T-helper 1 cell treated with Interleukin-12 subunit alpha and Interleukin-12 subunit beta and Interleukin-4 antibody, amounts not matched to agents 30 μg/mL and 1 μg/mL, for 36 hours (primary cell): Measurements from ENCODE around the gene FAM216A.
A peak's percentile ranks its signal among the peaks of the same experiment; 100 is the strongest.
"Not testable (repeated sequence)": the region's sequence is repeated elsewhere in the genome, so short reads cannot be mapped to it uniquely, and the experiment has no call there.

ENCODE experiments used
- H3K27ac Mint-ChIP-seq: one replicate; pipeline ENCODE4 v1.8.0; 2021; ENCODE audit warnings: mild to moderate bottlenecking, mixed read lengths
- H3K27me3 Mint-ChIP-seq: one replicate; pipeline ENCODE4 v1.8.0; 2021; ENCODE audit warnings: low read depth, mixed read lengths
- H3K36me3 Mint-ChIP-seq: one replicate; pipeline ENCODE4 v1.8.0; 2021; ENCODE audit warnings: low read depth, mixed read lengths
- H3K4me1 Mint-ChIP-seq: one replicate; pipeline ENCODE4 v1.8.0; 2021; ENCODE audit warnings: low read depth, mixed read lengths
- H3K4me3 Mint-ChIP-seq: one replicate; pipeline ENCODE4 v1.8.0; 2021; ENCODE audit warnings: mild to moderate bottlenecking, moderate library complexity, mixed read lengths
- H3K9me3 Mint-ChIP-seq: one replicate; pipeline ENCODE4 v1.8.0; 2021; ENCODE audit warnings: mixed read lengths

FAM216A gene

DNA sequence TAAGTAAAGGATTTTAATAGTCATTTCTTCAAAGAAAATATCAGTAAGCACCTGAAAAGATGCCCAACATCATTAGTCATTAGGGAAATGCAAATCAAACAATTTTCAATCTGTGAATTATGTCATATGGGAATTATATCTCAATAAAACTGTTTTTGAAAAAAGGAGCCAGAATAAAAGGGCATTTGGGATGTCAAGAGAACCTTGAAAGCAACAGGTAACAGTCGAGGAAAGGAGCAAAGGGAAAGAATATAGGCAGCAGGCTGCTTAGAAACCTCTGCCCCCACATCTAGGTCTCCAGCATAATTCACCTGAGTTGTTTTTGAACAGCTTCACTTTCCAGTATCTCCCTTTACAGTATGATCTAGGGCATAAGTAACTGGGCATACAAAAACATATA is 45.7 kb downstream of the FAM216A start:
- H3K27me3 Mint-ChIP-seq: peaks cover 14% of the 10 kb centered on the region
- no peaks in the 10 kb centered on the region for H3K36me3 Mint-ChIP-seq
- no peak overlapping the region for H3K4me3 Mint-ChIP-seq
- H3K27ac Mint-ChIP-seq: no peak overlapping the region
- peaks cover 2% of the 10 kb centered on the region for H3K4me1 Mint-ChIP-seq
- no peaks in the 10 kb centered on the region for H3K9me3 Mint-ChIP-seq

DNA sequence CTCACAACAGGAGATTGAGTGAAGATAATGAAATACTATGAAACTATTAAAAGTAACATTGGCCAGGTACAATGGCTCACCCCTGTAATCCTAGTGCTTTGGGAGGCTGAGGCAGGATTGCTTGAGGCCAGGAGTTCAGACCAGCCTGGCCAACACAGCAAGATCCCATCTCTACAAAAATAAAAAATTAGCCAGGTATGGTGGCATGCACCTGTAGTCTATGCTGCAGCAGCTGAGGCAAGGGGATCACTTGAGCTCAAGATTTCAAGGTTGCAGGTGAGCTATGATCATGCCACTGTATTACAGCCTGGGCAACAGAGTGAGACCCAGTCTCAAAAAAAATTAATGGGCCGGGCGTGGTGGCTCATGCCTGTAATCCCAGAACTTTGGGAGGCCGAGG is 48.4 kb downstream of the FAM216A start:
- Mint-ChIP-seq H3K27me3 (peaks cover 10% of the 10 kb centered on the region), H3K4me3 (no peak overlapping the region), H3K27ac (no peak overlapping the region), H3K36me3 (no peaks in the 10 kb centered on the region), H3K9me3 (no peaks in the 10 kb centered on the region), H3K4me1 (peaks cover 2% of the 10 kb centered on the region)

DNA sequence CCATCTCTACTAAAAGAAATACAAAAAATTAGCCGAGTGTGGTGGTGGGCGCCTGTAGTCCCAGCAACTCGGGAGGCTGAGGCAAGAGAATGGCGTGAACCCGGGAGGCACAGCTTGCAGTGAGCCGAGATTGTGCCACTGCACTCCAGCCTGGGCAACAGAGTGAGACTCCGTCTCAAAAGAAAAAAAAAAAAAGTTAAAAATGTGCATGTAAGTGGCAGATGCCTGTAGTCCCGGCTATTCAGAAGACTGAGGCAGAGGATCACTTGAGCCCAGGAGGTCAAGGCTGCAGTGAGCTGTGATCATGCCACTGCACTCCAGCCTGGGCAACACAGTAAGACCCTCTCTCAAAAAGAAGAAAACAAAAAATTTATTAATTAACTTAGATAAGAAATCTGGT is 49.4 kb downstream of the FAM216A start:
- peaks cover 10% of the 10 kb centered on the region for H3K27me3 Mint-ChIP-seq

DNA sequence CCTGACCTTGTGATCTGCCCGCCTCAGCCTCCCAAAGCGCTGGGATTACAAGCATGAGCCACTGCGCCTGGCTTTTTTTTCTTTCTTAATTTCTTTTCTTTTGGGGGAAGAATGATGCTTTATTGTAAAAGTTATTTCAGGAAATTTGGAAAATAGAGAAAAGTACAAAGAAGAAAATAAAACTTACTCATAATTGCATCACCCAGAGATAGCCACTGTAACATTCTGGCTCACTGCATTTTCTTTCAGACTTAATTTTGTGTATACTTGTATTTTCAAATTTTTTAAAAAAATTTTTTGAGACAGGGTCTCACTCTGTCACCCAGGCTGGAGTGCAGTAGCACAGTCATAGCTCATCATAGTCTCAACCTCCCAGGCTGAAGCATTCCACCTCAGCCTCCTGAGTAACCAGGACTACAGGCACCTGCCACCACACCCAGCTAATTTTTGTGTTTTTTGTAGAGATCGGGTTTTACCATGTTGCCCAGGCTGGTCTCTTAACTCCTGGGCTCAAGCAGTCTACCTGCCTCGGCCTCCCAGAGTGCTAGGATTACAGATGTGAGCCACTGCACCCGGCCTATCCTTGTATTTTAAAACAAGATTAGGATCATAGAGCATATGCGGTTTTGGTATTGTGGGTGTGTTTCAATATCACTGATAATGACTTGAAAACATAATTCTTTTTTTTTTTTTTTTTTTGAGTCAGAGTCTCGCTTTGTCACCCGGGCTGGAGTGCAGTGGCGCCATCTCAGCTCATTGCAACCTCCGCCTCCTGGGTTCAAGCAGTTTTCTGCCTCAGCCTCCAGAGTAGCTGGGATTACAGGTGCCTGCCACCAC is 52.4 kb downstream of the FAM216A start:
- not testable (repeated sequence) for H3K36me3 Mint-ChIP-seq, H3K9me3 Mint-ChIP-seq, H3K4me3 Mint-ChIP-seq, H3K27me3 Mint-ChIP-seq, H3K4me1 Mint-ChIP-seq, H3K27ac Mint-ChIP-seq

More for the DNA sequence above, 49.4 kb downstream of the FAM216A start:
- not testable (repeated sequence) for H3K27ac Mint-ChIP-seq, H3K4me1 Mint-ChIP-seq, H3K36me3 Mint-ChIP-seq, H3K9me3 Mint-ChIP-seq, H3K4me3 Mint-ChIP-seq

DNA sequence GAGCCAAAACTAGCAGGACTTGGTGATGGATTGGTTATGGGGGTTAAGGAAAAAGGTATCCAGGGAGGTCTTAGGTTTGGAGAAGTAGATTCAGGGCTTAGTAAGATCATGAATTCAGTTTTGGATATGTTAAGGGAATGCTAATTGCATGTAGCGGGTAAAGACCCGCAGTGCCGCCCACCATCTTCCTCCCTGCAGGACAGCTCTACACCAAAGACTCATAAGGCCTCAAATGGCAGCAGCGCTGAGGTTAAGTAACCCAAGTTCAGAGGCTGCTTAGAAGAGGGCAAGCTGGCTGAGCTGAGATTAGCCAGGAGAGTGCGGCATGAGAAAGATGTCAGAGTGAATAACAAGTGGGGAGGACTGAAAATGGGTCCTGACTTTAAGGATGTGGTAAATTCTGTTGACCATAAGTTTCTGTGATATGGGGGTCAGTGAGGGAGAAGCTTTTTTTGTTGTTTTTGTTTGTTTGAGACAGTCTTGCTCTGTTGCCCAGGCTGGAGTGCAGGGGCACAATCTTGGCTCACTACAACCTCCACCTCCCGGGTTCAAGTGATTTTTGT is 59.7 kb downstream of the FAM216A start:
- Mint-ChIP-seq H3K27me3 (no peaks in the 10 kb centered on the region), H3K4me3 (no peak overlapping the region)

DNA sequence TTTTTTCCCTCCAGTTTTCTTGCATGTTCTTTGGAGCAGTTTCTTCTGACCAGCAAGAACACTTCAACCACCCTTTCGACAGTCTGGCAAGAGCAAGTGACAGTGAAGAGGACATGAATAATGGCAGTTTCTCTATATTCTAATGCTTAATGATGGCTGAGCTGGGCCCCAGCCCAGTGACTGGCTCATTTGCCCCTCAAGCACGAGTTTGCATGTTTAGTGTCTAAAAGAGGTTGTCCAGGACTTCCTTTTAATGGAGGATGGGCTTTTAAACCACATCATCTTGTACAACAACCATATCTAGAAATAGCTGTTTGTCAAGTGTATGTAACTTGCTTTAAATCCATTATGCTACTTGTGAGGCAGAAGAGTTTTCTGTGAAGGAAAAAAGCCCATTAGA is 61.9 kb downstream of the FAM216A start:
- H3K27me3 Mint-ChIP-seq: no peaks in the 10 kb centered on the region
- H3K9me3 Mint-ChIP-seq: no peaks in the 10 kb centered on the region
- H3K4me3 Mint-ChIP-seq: no peak overlapping the region
- peaks cover 31% of the 10 kb centered on the region for H3K36me3 Mint-ChIP-seq
- H3K27ac Mint-ChIP-seq: no peak overlapping the region
- peaks cover 22% of the 10 kb centered on the region for H3K4me1 Mint-ChIP-seq

More for the DNA sequence above, 59.7 kb downstream of the FAM216A start:
- Mint-ChIP-seq H3K36me3 (peaks cover 22% of the 10 kb centered on the region), H3K27ac (no peak overlapping the region), H3K4me1 (peaks cover 14% of the 10 kb centered on the region), H3K9me3 (no peaks in the 10 kb centered on the region)

DNA sequence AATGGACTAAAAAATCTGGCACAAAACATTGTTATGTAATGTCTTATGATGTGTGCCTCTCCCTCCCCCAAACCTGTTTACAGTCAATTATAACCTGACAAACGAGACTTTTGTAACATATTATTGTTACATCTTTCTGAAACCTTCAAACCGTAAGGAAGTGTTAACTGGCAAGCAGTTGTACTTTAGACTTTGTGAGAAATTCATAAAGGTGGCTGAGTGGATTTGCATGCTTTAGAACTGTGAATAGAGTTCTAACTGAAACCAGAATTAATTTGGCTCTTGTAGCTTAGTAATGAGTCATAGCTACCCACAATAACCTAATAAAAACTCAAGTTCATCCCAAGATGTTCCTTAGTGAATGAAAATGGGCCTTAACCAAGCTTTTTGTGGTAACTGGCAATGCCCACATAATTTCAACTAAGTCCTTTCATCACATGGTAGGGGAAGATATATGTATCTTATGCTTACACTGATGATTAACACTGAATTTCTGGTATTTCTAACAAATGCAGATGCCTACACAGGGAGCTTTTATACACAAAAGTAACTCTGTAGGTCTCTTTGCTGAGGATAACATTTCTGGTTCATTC is 63.2 kb downstream of the FAM216A start:
- H3K4me1 Mint-ChIP-seq: peaks cover 22% of the 10 kb centered on the region
- peaks cover 37% of the 10 kb centered on the region for H3K36me3 Mint-ChIP-seq
- no peaks in the 10 kb centered on the region for H3K27me3 Mint-ChIP-seq
- H3K4me3 Mint-ChIP-seq: no peak overlapping the region
- H3K9me3 Mint-ChIP-seq: no peaks in the 10 kb centered on the region
- peak overlapping the region; percentile 49 for H3K27ac Mint-ChIP-seq

DNA sequence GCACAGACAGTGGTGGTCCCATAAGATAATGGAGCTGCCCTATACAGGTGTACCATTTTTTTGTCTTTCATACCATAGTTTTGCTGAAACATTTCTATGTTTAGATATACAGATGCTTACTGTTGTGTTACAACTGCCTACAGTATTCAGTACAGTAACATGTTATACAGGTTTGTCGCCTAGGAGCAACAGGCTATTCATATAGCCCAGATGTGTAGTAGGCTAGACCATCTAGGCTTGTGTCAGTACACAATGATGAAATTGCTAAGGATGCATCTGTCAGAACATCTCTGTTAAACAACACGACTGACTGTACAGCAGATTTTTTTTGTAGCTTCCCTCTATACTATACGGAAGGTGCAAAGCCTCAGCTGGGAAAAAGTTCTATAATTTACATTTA is 64.0 kb downstream of the FAM216A start:
- peaks cover 22% of the 10 kb centered on the region for H3K4me1 Mint-ChIP-seq
- no peaks in the 10 kb centered on the region for H3K27me3 Mint-ChIP-seq
- H3K36me3 Mint-ChIP-seq: peaks cover 42% of the 10 kb centered on the region
- no peak overlapping the region for H3K27ac Mint-ChIP-seq
- H3K9me3 Mint-ChIP-seq: no peaks in the 10 kb centered on the region
- H3K4me3 Mint-ChIP-seq: no peak overlapping the region

DNA sequence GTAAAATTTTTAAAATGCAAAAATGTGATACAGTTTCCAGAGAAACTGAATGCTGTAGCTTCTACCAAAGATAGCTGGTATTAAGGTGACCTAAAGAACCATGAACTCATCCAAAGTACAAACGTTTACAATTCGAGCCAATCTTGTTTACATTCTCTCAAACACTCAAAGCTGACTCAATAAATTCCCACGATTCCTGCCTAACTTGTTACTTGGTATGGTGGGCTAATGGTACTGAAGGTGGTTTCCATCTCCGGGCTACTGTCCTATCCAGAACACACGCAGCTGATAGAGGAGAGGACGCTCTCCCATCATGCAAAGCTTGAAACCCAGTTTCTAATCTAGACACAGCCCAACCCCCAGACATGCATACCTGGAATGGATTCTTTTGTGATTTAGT is 65.0 kb downstream of the FAM216A start:
- H3K9me3 Mint-ChIP-seq: no peaks in the 10 kb centered on the region
- peaks cover 17% of the 10 kb centered on the region for H3K4me1 Mint-ChIP-seq
- H3K27ac Mint-ChIP-seq: no peak overlapping the region
- H3K27me3 Mint-ChIP-seq: no peaks in the 10 kb centered on the region
- no peak overlapping the region for H3K4me3 Mint-ChIP-seq
- H3K36me3 Mint-ChIP-seq: peaks cover 44% of the 10 kb centered on the region

DNA sequence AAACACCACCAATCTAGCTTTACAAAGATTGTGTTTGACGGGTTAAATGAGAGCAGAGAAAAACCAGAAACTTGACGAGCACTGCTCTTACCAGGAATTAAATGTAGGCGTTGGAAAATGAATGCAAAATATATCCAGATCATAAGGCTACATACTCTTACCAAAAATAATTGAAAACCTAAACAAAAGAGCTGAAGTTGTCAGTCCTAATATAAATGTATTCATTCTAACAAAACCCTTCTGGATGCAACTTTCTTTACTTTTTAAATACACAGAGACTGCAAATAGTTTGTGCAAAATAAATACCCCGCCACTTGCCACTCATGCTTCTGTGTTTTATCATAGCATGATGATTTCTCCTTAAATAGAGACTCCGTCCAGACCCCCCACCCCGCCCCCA is 66.2 kb downstream of the FAM216A start:
- Mint-ChIP-seq H3K36me3 (peaks cover 51% of the 10 kb centered on the region), H3K27me3 (no peaks in the 10 kb centered on the region), H3K9me3 (no peaks in the 10 kb centered on the region), H3K4me1 (peaks cover 26% of the 10 kb centered on the region), H3K27ac (no peak overlapping the region), H3K4me3 (no peak overlapping the region)

DNA sequence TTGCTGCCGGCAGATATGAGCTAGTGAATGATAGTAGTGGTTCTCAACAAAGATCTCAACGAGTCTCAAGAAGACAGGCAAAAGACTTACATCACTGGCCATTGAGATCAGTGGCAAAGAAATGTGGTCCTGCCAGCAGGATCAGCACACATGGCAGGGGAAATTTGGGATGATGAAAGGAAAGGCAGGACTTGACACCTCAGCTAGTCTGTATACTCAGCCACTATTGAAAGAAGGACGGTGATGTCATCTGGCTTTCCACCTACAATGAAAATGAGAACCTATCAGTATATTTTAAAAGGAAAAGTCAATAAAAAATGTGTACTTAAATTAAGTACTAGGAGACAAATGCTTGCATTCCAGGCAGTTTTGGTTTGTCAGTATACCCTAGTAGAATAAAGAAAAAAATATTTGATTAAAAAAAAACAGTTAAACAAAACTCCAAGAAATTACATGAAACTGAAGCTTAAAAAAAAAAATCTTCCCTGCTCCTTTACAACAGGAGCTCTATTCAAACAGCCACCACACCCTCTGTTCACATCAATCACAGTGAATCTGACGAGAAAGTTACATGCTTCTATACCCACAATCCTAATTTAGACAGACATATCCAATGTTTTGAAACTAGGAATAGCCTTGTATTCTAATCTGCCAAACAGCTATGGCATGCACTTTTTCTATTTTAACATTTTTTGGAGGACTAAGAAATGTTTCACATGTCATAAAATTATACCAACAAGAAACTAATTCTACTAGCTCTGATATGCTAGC is 68.4 kb downstream of the FAM216A start:
- Mint-ChIP-seq H3K27me3 (no peaks in the 10 kb centered on the region), H3K4me1 (peaks cover 21% of the 10 kb centered on the region), H3K36me3 (peaks cover 41% of the 10 kb centered on the region), H3K9me3 (no peaks in the 10 kb centered on the region), H3K4me3 (no peak overlapping the region), H3K27ac (no peak overlapping the region)

DNA sequence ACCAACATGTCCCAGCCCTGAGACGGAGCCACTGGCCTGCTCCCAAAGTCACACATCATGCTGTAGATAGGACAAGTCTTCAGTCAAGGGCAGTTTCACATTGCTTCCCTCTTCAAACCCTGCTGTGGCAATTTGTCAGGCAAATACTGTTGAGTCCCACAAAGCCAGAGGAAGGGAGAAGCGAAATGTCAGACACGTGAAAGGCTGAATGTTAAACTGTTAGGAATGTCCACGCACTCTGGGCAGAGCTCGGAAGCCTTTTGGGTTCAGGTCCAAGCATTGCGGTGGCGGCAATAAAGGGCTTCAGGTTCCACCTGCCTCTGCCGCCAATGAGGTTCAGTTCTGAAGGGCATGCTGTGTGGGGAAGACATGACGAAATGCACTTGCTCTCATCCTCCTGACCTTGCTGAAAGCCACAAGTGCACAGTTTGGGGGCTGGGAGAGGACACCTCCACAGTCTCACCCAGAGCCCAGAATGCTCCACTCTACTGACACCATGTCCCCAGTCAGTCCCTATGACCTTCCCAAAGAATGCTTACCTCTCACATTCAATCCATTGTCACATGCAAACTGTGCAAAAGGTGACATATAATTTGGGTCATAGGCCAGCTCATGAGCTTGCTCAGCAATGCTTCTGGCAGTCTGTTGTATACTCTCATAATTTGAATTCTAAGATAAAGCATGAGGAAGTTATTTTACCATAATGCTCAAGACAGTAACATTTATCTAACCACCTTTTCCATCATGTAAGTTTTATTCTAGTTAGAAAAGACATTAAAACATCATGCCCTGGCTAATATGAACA is 69.2 kb downstream of the FAM216A start:
- Mint-ChIP-seq H3K4me1 (peaks cover 25% of the 10 kb centered on the region), H3K36me3 (peaks cover 43% of the 10 kb centered on the region), H3K4me3 (no peak overlapping the region), H3K9me3 (no peaks in the 10 kb centered on the region), H3K27ac (no peak overlapping the region), H3K27me3 (no peaks in the 10 kb centered on the region)

DNA sequence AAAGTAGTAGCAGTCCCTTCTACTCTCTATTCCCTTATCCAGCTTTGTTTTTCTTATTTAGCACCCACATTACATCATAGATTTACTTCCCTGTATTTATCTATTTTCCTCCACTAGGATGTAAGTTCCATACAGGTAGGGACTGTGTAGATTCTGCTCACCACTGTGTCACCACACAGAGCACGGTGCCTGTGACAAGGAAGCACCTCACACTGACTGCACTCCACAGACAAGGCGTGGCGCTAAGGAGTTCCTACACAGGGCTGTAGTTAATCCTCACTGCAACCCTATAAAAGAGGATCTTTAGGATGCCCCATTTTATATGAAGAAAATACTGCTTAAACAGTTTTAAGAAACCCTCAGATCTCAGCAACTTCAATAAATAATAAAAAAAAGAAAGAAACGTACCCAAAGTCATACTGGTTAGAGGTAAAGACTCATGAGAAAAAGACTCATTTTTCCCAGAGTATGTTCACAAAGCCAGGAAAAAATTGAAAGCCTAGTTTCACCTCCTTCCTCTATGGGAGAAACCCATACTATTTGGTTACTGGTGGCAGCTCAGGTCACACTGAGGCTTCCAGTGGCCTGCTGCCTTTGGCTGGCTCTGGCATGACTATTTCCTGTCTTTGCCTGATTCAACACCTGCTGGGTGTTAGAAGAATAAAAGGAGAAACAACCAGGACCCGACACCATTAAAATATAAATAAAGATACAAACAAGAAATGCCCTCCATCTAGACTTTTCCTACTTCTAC is 70.4 kb downstream of the FAM216A start:
- H3K27me3 Mint-ChIP-seq: no peaks in the 10 kb centered on the region
- peaks cover 31% of the 10 kb centered on the region for H3K4me1 Mint-ChIP-seq
- H3K27ac Mint-ChIP-seq: no peak overlapping the region
- no peaks in the 10 kb centered on the region for H3K9me3 Mint-ChIP-seq
- H3K36me3 Mint-ChIP-seq: peaks cover 46% of the 10 kb centered on the region
- H3K4me3 Mint-ChIP-seq: no peak overlapping the region
